Hepatic stellate cell (primary cell): ENCODE data around the gene ZNF786.

Source experiments
- DNase-seq: peaks from one replicate; pipeline ENCODE4 v3.0.0; 2011; ENCODE audit warnings: low spot score

ZNF786 gene

DNA sequence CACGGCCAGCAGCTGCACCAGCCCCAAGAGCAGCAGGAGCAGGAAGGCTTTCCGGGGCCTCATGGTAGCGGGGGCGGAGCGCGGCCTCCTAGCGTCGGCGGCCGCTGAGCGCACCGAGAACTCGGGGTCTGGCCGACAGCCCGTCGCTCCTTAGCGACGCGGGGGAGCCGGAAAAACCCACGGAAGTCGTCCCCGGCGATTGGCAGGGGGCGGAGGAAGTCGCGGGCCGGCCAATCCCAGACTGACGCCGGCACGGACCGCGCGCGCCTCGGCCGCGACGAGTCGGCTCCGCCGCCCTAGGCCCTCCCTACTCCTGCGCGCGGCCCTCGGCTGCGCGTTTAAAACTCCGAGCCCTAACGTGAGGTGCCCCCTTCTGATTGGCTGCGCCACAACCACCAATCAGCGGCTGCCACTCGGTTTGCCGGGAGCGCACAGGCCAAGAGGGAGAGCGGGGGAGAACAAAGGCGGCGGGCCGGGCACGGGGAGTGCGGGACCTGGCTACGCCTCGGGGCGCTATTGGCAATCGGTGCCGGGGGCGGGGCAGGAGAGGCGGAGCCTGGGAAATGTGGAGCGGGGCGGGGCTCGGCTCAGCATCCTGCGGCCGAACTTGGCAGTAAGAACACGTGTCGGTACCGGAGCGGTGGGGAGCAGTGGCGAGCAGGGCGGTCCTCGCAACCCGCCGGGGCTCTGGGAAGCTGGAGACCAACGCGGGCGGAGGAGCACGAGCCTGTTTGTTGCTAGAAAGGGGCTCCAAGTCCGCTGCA lies 62.0 kb downstream of the ZNF786 start, which contains the start of gene PDIA4:
TSS of gene PDIA4 (minus strand) at position 160 of the 764 bp plus-strand sequence. CDS start at position 63, 97 bp downstream.
- DNase-seq: peak; percentile 100

DNA sequence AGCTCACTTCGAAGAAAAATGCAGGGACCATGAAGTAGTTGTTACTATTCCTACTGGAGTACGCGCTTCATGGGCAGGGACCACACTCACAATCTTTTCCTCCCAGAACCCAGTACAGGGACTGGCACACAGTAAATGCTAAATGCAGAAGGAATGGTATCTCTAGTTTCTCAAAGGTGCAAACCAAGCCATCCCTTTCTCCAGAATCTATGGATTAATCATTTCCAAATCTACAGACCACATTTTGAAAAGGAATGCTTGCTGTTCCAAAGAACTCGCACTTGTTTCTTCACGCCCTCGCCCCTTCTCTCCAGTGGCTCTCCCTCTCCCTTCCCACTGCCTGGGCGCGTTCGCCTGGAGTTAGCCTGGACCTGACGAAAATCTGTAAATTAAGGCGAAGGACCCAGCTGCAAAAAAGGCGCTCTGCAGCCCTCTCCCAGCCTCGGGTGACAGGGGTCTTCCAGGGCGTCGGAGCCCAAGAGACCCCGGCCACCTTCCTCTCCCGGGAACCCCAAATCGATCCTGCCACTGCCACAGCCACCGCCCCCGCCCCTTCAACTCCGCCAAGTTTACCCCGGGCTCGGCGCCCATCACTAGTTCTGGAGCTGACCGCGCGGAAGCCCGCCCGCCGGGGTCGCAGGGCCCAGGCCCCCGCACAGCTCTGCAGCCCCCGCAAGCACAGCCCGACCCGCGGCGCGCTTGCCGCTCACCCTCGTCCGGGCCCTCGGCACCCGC lies 62.7 kb downstream of the ZNF786 start:
- peak; percentile 37 for DNase-seq

DNA sequence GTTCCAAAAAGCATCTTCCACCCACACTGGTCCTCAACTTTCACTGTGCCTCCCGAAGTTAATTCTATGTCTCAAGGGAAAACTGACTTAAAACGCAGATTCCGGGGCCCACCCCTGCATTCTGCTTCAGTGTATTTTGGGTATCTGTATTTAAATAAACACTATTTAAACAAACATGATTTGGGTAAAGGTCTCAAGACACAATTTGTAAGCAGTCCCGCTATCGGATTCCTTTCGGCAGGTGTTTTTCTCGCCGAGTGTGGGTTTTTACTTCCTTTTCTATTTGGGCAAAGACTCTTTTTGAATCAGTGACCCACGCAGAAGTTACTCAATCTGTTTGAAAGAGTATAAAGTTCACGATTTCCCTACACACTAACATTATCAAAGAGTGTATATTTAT lies 63.5 kb downstream of the ZNF786 start:
- DNase-seq: no peak

DNA sequence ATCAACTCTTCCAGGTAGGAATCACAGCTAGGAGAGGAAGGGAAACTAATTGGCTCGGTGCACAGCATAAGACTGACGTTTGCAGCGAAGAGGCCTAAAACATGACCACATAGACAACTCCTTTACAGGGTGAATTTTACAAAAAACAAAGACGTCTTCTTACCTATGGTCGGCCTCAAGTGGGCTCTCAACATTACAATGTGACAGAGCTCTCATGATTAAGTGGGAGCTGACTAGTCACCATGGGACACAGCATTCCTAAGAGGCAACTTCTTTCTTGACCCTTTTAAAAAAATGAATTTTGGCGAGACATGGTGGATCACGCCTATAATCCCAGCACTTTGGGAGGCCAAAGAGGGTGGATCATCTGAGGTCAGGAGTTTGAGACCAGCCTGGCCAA lies 66.9 kb downstream of the ZNF786 start:
- no peak for DNase-seq

DNA sequence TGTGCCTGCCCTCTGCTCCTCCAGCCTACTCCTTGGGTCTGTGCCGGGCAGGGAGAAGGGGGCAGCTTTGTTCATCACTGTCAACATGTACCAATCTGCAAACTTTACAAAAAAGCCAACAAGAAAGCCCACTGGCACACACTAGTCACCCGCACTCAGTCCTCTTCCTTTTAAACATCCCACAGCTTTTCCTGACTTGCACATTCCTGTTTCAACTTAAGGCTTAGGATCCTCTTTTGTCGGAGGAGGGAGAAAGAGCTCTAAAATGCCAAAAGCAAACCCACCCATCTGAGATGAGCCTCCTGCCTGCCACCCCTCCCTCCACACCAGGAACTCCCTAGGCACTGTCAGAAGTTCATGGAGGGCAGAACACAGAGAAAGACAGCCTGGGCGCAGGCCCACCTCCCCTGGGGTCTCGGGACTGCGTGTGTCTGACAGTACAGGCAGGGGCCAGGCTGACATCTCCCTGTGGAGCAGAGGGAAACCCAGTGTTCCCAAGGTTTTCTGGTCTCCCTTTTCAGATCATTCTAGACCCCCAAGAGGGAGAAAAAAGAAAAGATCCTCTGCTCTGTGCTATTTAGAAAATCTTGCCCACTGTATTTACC lies 67.7 kb downstream of the ZNF786 start:
- DNase-seq: no peak

DNA sequence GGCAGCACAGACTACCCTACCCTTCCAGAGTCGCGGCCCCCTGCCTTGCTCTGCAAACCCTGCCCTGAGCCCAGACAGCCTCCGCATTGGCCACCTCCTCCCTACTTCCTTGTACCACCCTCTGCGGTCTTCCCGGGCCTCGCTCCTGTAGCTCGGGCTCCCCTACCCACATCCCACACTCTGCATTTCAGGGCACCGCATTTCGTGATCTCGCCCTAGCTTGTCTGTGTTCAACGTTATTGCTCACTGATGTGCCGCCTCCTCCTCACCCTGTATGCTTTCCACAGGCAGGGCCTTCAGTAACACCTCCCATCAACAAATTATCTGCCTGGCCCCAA lies 68.8 kb downstream of the ZNF786 start:
- no peak for DNase-seq

DNA sequence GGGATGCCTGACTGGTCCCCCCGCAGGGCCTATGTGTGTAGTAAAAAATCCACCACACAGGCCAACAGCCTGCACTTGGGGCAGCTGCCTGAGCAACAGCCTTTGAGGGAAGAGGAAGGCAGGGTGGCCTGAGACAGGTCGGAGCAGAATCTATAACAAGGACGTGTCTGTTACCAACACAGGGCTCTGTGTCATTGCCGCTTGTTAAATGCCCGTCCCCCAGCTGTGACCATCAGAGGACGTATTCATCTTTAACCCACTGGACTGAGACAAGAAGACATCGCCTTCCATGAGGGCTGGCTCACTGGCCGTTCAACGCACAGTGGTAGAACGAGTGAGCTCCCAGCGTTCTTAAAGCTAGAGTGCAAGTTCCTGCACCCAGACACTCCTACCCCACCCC lies 70.0 kb downstream of the ZNF786 start:
- DNase-seq: no peak
